ENCODE measurements around the gene WDR27.
"Not testable (repeated sequence)": the region's sequence is repeated elsewhere in the genome, so short reads cannot be mapped to it uniquely, and the experiment has no call there.

The WDR27 gene

GRCh38 chr6:169474362-169474761, 227.5 kb downstream of the WDR27 start:
- no peak for DNase-seq (ENCODE audit: low read depth)

- DNase-seq (ENCODE audit: low read depth): no peak
These were observed 228.2 kb downstream of the WDR27 start for GRCh38 chr6:169473663-169474062.

- DNase-seq (ENCODE audit: low read depth): no peak
These were observed 228.9 kb downstream of the WDR27 start for GRCh38 chr6:169472786-169473416.

GRCh38 chr6:169470790-169471189, 231.0 kb downstream of the WDR27 start:
- DNase-seq (ENCODE audit: low read depth): no peak

GRCh38 chr6:169469028-169469427, 232.8 kb downstream of the WDR27 start:
- no peak for DNase-seq (ENCODE audit: low read depth)

GRCh38 chr6:169467755-169468154, 234.1 kb downstream of the WDR27 start:
- not testable (repeated sequence) for DNase-seq (ENCODE audit: low read depth)

GRCh38 chr6:169466256-169466655, 235.6 kb downstream of the WDR27 start:
- DNase-seq (ENCODE audit: low read depth): not testable (repeated sequence)

GRCh38 chr6:169457762-169458161, 244.1 kb downstream of the WDR27 start:
- DNase-seq (ENCODE audit: low read depth): no peak

GRCh38 chr6:169456840-169457239, 245.0 kb downstream of the WDR27 start:
- DNase-seq (ENCODE audit: low read depth): no peak

- DNase-seq (ENCODE audit: low read depth): no peak
These were observed 246.4 kb downstream of the WDR27 start for GRCh38 chr6:169455470-169455869.

GRCh38 chr6:169454872-169455204, 247.0 kb downstream of the WDR27 start:
- no peak for DNase-seq (ENCODE audit: low read depth)

- DNase-seq (ENCODE audit: low read depth): no peak
These were observed 247.5 kb downstream of the WDR27 start for GRCh38 chr6:169454204-169454871.

GRCh38 chr6:169452869-169453620, 248.8 kb downstream of the WDR27 start:
- DNase-seq (ENCODE audit: low read depth): no peak

GRCh38 chr6:169452117-169452868, 249.5 kb downstream of the WDR27 start:
- DNase-seq (ENCODE audit: low read depth): no peak

GRCh38 chr6:169451065-169451838, 250.6 kb downstream of the WDR27 start:
- no peak for DNase-seq (ENCODE audit: low read depth)

- DNase-seq (ENCODE audit: low read depth): no peak
These were observed 251.7 kb downstream of the WDR27 start for GRCh38 chr6:169450097-169450496.

- no peak for DNase-seq (ENCODE audit: low read depth)
These were observed 252.6 kb downstream of the WDR27 start for GRCh38 chr6:169449221-169449620.

GRCh38 chr6:169445661-169446581, 255.9 kb downstream of the WDR27 start:
- DNase-seq (ENCODE audit: low read depth): no peak

GRCh38 chr6:169445227-169445626, 256.6 kb downstream of the WDR27 start:
- no peak for DNase-seq (ENCODE audit: low read depth)

- DNase-seq (ENCODE audit: low read depth): no peak
These were observed 260.5 kb downstream of the WDR27 start for GRCh38 chr6:169441292-169441691.

GRCh38 chr6:169439710-169440109, 262.1 kb downstream of the WDR27 start:
- no peak for DNase-seq (ENCODE audit: low read depth)
